HG02973 (cell line): ENCODE measurements around the gene IER5.

Experiments used
- ATAC-seq: cut with Tn5 transposase; IDR thresholded peaks from one replicate; pipeline ENCODE4 v1.9.1; 2021; ENCODE audit warnings: moderate library complexity; ENCODE audit not compliant: unreplicated experiment

The IER5 gene

GRCh38 chr1:181076852-181077251 lies 11.6 kb upstream of the IER5 start:
- ATAC-seq = no peak

- no peak for ATAC-seq
Measured at GRCh38 chr1:181077576-181078242, 10.8 kb upstream of the IER5 start.

- no peak for ATAC-seq
Measured at GRCh38 chr1:181079382-181079781, 9.1 kb upstream of the IER5 start.

GRCh38 chr1:181079920-181080319 lies 8.6 kb upstream of the IER5 start:
- ATAC-seq = no peak

GRCh38 chr1:181080556-181080955 lies 7.9 kb upstream of the IER5 start:
- no peak for ATAC-seq

GRCh38 chr1:181081395-181081794 lies 7.1 kb upstream of the IER5 start:
- no peak for ATAC-seq

- ATAC-seq = peak; percentile 33
Measured at GRCh38 chr1:181083842-181084605, 4.5 kb upstream of the IER5 start.

- ATAC-seq = no peak
Measured at GRCh38 chr1:181084606-181084969, 3.9 kb upstream of the IER5 start.

GRCh38 chr1:181086091-181086490 lies 2.4 kb upstream of the IER5 start:
- ATAC-seq = no peak

GRCh38 chr1:181086926-181087325 lies 1.6 kb upstream of the IER5 start:
- no peak for ATAC-seq

- ATAC-seq = no peak
Measured at GRCh38 chr1:181087400-181087901, 1.0 kb upstream of the IER5 start.

- peak; percentile 4 for ATAC-seq
Measured at GRCh38 chr1:181089017-181089675, 646 bp downstream of the IER5 start.

- peak; percentile 27 for ATAC-seq
Measured at GRCh38 chr1:181089676-181090544, 1.4 kb downstream of the IER5 start.

GRCh38 chr1:181090641-181091126 lies 2.2 kb downstream of the IER5 start:
- no peak for ATAC-seq

- no peak for ATAC-seq
Measured at GRCh38 chr1:181091309-181092040, 3.0 kb downstream of the IER5 start.

GRCh38 chr1:181092056-181092455 lies 3.6 kb downstream of the IER5 start:
- no peak for ATAC-seq

GRCh38 chr1:181092883-181093458 lies 4.5 kb downstream of the IER5 start:
- ATAC-seq = no peak

- no peak for ATAC-seq
Measured at GRCh38 chr1:181094416-181095212, 6.1 kb downstream of the IER5 start.

GRCh38 chr1:181095260-181095659 lies 6.8 kb downstream of the IER5 start:
- ATAC-seq = no peak
